ENCODE results near the gene PTGS1. TPM values are rescaled to one million over a fixed set of nuclear protein-coding genes. Genes with fewer than 3 reads are reported as not detected.

The PTGS1 gene
- total RNA-seq, 2 donors from 2014 or later, result 4.6 to 6.2 TPM

GRCh38 chr9:122349201-122349600 is 21.6 kb upstream of the PTGS1 start:
- no peaks in the 10 kb centered on the region for H3K9me3 ChIP-seq
- no peak for DNase-seq (ENCODE audit: low spot score)
- WGBS, result 80% methylated on average over 4 of the region's 4 CpGs
- no peak overlapping the region for H3K4me3 ChIP-seq
- intact Hi-C loops (cut with DNase I), result no loop called here
- TF ChIP-seq POLR2A (IDR thresholded peaks at IDR 0.05) (no peak), CTCF (IDR thresholded peaks at IDR 0.05) (no peak), POLR2AphosphoS5 (IDR thresholded peaks at IDR 0.05) (no peak)
- no peaks in the 10 kb centered on the region for H3K36me3 ChIP-seq
- no peak overlapping the region for H3K27ac ChIP-seq
- no peaks in the 10 kb centered on the region for H3K4me1 ChIP-seq (replicated peaks)
- H3K27me3 ChIP-seq (replicated peaks; ENCODE audit: insufficient read depth), result no peaks in the 10 kb centered on the region

GRCh38 chr9:122350577-122351355 is 20.1 kb upstream of the PTGS1 start:
- intact Hi-C loops (cut with DNase I), result loop anchor here (1.0 to 5.0 kb wide), 3 partner anchors 102 to 252 kb away; no protein-coding TSS in a partner anchor
- TF ChIP-seq CTCF (IDR thresholded peaks at IDR 0.05) (peak; percentile 96 to 98 (median 97)), POLR2AphosphoS5 (IDR thresholded peaks at IDR 0.05) (peak; percentile 54), POLR2A (IDR thresholded peaks at IDR 0.05) (no peak)
- Histone ChIP-seq H3K27ac (no peak overlapping the region), H3K4me3 (no peak overlapping the region), H3K4me1 (replicated peaks) (no peaks in the 10 kb centered on the region), H3K27me3 (replicated peaks; ENCODE audit: insufficient read depth) (no peaks in the 10 kb centered on the region), H3K9me3 (no peaks in the 10 kb centered on the region), H3K36me3 (no peaks in the 10 kb centered on the region)
- peak; percentile 72 for DNase-seq (ENCODE audit: low spot score)
- WGBS, result 49% methylated on average over 9 of the region's 11 CpGs

GRCh38 chr9:122354536-122355199 is 16.2 kb upstream of the PTGS1 start:
- TF ChIP-seq POLR2A (IDR thresholded peaks at IDR 0.05), result no peak
- no peak for TF ChIP-seq CTCF (IDR thresholded peaks at IDR 0.05)
- TF ChIP-seq POLR2AphosphoS5 (IDR thresholded peaks at IDR 0.05), result no peak
- intact Hi-C loops (cut with DNase I), result loop anchor here (5.0 kb wide), 1 partner anchor 98 kb away; no protein-coding TSS in a partner anchor
- H3K27ac ChIP-seq, result no peak overlapping the region
- no peaks in the 10 kb centered on the region for H3K4me1 ChIP-seq (replicated peaks)
- DNase-seq (ENCODE audit: low spot score), result no peak
- no peaks in the 10 kb centered on the region for H3K27me3 ChIP-seq (replicated peaks; ENCODE audit: insufficient read depth)
- no peak overlapping the region for H3K4me3 ChIP-seq
- WGBS, result 84% methylated on average over 8 of the region's 8 CpGs
- no peaks in the 10 kb centered on the region for H3K36me3 ChIP-seq
- no peaks in the 10 kb centered on the region for H3K9me3 ChIP-seq

- WGBS, result 88% methylated on average over 4 of the region's 4 CpGs
- intact Hi-C loops (cut with DNase I), result no loop called here
- H3K27ac ChIP-seq, result no peak overlapping the region
- H3K27me3 ChIP-seq (replicated peaks; ENCODE audit: insufficient read depth), result no peaks in the 10 kb centered on the region
- H3K9me3 ChIP-seq, result no peaks in the 10 kb centered on the region
- no peak for TF ChIP-seq POLR2AphosphoS5 (IDR thresholded peaks at IDR 0.05)
- no peak for TF ChIP-seq POLR2A (IDR thresholded peaks at IDR 0.05)
- no peak for TF ChIP-seq CTCF (IDR thresholded peaks at IDR 0.05)
- H3K4me3 ChIP-seq, result no peak overlapping the region
- DNase-seq (ENCODE audit: low spot score), result no peak
- H3K36me3 ChIP-seq, result no peaks in the 10 kb centered on the region
- H3K4me1 ChIP-seq (replicated peaks), result no peaks in the 10 kb centered on the region
Observed at GRCh38 chr9:122355336-122355875, 15.4 kb upstream of the PTGS1 start.

All from prostate gland (tissue), 2 donors.